C4-2B (cell line): Measurements from ENCODE around the gene ARHGAP33.

Experiments used
- CTCF ChIP-seq: fragments of 450-650 bp; conservative IDR thresholded peaks from 2 replicates; pipeline ENCODE4 v1.5.1; 2017; ENCODE audit warnings: mild to moderate bottlenecking
- ZFX ChIP-seq: fragments of 450-650 bp; IDR thresholded peaks from 2 replicates; pipeline ENCODE4 v1.6.1; 2017

- TF ChIP-seq CTCF = no peak
- TF ChIP-seq ZFX = no peak
Measured at GRCh38 chr19:35746087-35746462, 29.3 kb upstream of the ARHGAP33 start.
